Mesenteric fat pad (tissue), 1 donor: Measurements from ENCODE around the gene ULK4. TPM values are rescaled to one million over a fixed set of nuclear protein-coding genes. Genes with fewer than 3 reads are reported as not detected.
"Not testable (repeated sequence)": the region's sequence is repeated elsewhere in the genome, so short reads cannot be mapped to it uniquely, and the experiment has no call there.

Experiments used
- DNase-seq: peaks from one replicate; pipeline ENCODE4 v3.0.0-alpha.2; 2020; ENCODE audit warnings: low spot score
- total RNA-seq: library from RNA; stranded (reverse); fragmentation: NEBNext Ultra II Directional; extraction: Animal tissue kit (Norgen Biotek cat#: 25700); gene quantifications from one replicate; pipeline ENCODE4 v1.2.1, GENCODE V29; 2021
- donor health status: DM: yes; HTN: yes; CAD: no.

ULK4 gene
- total RNA-seq, 1 donor from 2014 or later, result 7.9 TPM

DNA sequence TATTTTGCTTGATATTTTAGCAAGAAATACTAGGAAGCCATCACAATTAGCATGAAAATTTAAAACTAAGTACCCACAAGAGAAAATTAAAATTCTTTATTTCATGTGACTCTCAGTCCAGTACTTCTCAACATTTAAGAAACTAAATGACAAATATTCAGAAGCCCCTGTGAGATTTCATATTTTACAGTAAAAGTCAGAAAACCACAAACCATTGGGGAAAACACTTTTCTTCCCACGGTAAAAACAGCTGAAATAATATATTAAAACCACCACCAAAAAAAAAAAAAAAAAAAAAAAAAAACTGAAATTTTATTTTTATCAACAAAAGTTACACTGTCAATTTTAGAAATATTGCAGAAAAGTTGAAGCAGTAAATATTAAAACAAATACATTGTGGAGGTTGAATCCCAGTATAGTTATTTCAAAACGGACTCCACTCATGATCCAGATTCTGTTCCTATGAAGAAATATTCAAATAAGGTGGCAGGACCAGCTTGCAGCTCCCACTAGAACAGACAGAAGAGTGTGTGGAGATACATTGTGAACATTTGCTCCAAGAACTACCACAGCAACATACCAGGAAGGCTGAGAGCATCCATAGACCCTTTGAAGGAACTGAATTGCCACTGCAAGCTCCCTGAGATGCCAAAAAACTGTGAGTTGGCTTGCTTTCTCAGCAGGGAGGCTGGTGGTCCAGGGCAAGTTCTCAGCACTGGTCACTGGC is 454.4 kb downstream of the ULK4 start:
- DNase-seq, result no peak

DNA sequence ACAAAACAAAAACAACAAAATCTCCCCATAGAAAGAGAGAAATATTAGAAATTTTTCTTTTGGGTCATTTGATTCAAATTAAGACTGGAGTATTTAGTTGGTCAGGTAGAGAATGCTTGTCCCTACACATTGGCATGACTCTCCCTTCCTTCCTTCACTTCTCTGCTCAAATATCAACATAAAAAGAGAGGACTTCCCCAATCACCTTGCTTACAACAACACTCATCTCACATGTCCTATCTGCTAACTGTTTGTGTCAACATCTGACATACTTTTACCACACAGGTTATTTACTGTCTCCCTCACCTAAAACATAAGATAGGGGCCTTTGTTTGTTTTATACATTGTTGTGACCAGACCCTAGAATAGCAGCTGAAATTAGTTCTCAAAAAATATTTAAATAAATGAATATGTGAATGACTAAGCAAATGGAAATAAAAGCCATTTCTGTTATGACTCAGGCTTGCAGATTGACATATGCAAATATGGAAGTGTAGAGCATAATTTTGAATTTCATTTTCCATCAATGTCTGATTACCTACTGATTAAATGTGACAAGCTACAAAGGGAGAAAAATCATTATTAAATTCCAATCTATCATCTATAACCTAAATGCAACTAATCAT is 457.8 kb downstream of the ULK4 start:
- no peak for DNase-seq

DNA sequence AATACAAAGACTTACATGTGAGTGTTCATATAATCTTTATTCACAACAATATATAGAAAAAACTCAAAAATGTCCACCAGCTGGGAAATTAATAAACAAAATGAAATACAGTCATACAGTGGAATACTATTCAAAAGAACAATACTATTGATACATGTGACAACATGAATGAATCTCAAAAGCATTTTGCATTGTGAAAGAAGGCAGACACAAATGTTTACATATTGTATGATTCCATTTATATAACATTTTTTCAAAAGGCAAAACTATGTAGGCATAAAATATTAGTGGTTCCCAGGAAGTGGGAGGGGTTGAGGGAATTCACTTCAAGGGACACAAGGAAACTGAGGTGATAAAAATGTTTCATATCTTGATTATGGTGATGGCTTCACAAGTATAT is 459.4 kb downstream of the ULK4 start:
- no peak for DNase-seq

DNA sequence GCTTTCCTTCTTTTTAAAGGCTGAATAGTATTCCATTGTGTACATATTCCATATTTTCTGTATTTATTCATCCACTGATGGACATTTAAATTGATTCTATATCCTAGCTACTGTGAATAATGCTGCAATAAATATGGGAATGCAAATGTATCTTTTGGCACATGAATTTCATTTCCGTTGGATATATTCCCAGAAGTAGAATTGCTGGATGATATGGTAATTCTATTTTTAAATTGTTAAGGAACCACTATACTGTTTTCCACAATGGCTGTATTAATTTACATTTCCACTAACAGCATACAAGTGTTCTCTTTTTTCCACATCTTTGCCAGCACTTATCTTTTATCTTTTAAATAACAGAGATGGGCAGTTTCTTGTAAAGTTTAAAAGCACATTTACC is 459.9 kb downstream of the ULK4 start:
- no peak for DNase-seq

DNA sequence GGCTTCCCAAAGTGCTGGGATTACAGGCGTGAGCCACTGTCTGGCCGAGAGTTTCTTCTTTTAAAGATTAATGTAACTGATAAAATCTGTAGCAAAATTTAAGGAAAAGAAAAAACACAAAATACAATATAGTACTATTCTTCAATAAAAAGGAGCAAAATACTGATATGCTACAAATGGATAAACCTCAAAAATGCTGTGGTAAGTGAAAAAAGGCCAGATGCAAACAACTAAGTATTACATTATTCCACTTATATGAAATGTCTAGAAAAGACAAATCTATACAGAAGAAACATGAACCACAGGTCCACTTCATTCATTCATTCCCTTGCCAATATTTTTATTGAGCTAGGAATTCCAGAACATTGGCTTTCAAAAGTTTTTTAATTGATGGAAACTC is 463.1 kb downstream of the ULK4 start:
- no peak for DNase-seq

DNA sequence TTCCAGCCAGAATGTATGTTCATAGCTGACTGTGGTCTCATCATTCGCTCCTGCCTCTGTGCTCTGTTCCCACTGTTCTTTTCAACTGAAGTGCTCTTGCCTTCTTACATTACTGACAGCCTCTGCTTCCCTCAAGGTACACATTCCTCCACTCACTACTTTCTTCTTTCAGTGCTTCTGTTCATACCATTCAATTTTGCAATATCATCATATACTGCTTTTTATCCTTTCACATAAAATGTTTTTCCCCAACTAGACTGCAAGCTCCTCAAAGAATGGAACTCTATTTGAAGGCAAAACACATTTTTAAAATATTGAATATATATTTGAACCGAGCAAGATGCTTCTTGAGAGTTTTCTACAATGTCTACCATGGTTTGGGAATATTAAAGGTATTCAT is 471.5 kb downstream of the ULK4 start:
- no peak for DNase-seq

DNA sequence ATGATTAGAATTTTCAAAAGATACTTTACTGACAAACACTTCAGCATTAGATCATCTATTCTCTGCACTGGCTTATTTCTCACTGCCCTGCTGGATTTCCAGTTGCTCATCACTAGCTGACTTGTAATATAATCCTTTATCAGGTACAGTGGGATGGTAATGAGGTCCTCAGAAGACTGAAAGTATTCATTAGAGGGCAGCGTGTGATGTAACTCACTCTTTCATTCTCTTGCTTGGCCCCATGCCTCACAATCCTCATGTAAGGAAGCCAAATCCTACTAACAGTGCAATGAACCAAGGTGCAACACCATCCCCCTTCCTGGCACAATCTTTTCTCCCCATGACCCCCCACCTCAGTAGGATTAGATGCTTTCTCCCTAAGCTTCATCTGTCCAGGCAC is 472.7 kb downstream of the ULK4 start:
- no peak for DNase-seq

DNA sequence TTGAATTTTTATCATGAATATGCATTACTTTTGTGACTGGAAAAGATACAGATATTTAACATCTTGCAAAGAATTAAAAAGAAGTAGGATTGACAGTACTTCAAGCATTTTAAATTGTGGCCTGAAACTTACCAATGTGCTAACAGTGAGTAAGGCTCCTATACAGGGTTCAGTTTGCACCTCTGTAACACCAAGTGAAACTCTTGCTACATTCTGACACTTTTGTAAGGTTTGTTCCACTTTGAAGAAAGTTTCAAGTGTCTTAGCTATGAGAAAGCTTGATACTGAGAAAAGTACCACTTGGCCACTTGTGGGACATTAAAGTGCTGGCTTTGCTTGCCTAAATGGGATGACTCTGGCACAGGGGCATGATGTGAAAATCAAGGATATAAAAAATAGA is 473.4 kb downstream of the ULK4 start:
- no peak for DNase-seq

DNA sequence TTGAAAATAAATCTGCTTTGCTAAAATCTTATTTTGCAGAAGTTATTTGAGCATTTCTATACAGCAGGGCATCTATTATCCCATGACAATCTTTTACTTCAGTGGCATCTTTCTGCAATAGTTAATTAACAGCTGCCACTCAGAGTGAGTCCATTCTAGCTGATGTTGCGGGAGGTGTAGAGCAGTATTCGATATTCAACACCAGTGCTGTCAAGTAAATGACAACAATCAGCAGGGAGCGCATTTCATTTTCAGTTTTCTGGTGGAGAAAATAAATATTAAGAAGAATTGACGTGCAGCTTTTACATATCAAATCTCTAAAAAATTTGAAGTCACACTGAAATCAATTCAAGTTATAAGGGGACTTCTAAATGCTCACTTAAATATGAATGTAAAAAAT is 476.4 kb downstream of the ULK4 start:
- DNase-seq, result no peak

DNA sequence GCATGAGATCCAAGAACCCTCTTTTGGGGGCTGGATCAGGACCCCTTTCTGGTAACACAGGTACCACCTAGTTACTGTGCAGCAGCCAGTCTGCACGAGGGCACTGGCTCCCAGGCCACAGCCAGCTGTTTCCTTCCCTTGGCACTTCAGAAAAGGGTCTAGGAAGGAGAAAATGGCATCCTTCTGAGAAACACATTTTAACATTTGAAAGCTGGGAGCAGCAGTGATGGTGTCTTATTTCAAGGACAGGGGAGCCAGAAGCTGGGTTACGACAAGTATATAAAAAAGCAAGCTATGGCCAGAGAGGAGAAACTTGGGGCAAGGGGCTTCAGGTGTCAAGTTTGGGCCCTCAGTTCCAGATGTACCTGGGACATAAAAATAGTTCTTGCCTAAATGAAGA is 479.8 kb downstream of the ULK4 start:
- DNase-seq, result no peak

DNA sequence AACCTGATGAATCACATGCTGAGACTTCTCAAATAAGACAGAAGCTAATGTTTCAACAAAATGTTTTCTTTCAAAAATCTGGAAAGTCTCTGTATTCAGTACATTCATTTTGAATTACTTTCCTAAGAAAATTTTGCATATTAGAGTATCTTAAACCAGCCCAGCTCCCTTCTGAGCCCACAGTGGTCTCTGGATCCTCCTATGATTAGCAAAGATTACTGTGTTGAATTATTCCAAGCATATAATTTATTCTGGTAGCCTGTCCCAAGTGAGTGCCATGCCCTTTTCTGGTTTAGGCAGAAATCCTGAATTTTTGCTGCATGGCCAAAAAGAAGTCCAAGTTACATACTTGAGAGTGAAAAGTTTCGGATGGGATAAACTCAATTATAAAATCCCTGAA is 483.6 kb downstream of the ULK4 start:
- no peak for DNase-seq

DNA sequence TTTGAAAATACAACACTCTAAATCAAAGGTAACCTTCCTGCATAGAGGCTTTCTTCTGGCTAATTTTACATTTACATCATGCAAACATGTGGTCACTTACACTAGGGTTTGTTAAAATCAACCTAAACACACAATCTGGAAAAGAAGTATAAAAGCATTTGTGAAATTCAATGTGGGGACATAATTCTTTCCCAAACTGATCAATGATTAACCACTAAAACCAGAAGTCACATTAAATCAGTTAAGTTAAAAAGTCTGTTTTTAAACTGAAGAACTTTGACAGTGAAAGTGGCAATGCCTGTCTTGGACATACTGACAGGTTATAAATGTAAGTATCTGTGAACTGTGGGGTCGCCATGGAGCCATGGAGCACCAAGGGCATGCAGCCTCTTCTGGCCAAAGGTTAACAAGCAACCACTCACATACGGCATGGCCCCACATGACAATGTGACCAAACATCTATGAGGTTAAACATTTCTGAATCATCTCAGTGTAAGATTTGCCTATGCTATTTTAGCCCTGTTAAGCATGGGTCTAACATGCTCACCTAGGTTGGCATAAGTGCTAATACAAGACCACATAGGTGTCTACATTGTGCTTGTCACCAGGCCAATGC is 484.4 kb downstream of the ULK4 start:
- DNase-seq, result no peak

DNA sequence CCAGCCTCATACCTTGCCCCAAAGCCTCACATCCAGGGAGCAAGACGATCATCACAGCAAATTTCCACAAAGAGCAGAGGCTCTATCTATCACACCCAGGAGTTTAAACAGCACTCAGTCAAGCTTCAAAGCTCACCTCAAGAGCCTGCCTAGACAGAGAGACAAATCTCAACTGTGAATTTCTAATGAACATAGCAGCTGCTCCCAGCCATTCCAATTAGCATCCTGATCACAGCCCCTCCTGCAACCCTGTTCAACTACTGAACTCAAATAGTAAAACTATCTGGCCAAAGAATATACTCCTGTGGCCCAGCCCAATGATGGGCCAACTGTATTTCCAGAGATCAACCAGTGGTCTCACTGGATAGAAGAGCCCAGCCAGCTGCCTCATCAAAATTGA is 492.8 kb downstream of the ULK4 start:
- DNase-seq, result no peak

DNA sequence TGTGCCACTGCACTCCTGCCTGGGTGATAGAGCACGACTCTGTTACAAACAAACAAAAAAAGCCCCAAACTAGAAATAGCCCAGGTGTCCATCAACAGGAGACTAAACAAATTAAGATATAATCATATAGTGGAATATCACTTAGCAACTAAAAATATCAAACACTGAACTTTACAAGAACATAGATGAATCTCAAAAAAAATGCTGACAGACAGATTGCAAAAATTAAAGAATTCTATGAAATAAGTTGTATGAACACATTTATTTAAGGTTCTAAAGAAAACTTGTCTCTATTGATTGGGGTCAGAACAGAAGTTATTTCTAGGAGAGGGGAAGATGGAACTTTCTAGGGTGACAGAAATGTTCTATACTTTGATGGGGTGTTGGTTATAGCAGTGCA is 494.4 kb downstream of the ULK4 start:
- DNase-seq, result no peak

DNA sequence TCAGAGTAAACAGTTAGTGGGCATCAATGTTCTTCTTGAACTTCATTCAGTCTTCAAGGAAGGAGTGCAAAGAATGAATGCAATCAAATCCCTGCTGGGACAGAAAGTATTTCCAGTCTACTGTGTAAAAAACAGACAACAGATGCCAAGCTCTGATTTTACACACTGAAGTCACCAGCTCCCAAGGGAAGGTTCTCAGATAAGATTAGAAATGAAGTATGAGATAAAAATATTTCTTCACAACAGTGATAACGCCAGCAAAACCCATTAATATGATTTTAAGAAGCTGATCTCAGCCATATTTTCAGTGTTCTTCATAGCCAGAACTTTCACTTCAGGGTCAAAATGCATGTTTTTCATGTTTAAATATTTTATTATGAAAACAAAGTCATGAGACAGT is 497.0 kb downstream of the ULK4 start:
- no peak for DNase-seq

DNA sequence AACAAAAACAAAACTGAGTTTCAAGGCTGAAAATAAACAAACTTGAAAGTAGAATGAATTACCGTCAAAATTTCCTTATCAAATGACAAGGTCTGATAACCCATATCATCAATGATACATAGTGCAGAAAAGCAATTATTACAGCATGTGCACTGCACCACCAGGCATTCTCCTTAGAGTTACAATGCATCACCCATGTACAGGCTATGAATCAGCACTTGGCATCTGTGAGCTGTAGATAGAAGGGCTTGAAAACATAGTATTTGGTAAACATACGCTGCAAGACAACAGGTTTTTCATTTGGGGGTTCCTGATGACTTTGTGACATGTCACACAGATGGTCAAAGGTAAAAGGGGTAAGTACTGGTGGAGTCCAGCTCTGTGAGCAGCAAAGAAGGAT is 497.5 kb downstream of the ULK4 start:
- DNase-seq, result no peak

DNA sequence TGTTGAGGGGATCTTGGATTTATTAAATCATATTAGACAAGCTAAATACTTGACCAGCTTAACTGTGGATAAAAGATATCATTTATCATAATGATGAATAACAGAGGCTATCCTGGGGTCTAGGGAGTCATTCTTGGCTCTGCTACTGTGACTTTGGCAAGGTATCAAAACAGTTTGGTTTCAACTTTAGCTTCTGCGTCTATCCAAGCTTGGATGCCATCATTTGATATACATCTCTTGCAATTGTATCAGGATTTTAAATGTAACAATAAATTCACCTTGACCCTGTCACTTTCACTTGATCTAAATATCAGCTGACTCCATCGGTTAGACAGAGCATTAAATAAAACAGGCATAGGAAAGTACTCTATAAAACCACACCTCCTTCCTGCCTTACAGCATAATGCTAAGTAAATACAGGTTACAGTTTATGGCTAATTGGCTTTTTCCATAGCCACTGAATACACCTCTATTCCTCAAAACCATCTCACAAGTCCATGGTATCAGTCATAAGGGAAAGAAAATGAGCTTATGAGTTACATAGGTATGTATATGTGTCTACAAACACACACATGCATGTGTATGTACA is 499.7 kb downstream of the ULK4 start:
- DNase-seq, result no peak

DNA sequence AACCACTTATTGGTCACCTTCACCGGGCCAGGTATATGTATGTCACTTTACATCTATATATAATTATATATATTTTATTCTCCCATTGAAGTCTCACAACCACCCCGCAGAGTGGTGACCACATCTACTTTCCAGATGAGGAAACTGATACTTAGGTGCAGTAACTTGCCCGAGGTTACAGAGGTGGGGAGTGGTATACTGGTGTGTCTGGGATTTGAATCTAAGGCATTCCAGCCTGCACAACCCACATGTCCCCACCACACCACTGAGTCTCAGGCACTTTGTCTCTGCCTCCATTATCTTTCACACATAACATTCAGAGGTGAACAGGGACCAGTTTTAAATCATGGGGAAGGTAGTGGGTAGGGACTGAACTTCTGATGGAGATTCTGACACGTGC is 501.2 kb downstream of the ULK4 start:
- DNase-seq, result no peak

DNA sequence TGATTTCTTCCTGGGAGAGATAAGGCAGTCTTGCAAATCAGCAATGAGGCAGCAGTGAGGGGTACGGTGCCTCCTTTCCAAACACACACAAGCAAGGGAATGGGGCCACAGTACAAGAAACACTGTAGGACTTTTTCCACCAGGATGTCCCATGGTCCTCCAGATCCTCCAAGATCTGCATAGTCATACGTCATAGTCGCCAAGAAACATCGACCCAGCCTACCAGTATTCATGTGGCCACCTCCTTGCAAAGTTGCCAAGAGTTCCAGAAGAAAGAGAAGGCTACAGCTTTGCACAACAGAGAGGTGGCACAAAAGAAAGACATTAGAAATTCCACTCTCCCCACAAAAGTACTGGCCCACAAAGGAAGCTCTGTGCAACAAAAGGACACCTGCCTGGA is 504.7 kb downstream of the ULK4 start:
- no peak for DNase-seq

DNA sequence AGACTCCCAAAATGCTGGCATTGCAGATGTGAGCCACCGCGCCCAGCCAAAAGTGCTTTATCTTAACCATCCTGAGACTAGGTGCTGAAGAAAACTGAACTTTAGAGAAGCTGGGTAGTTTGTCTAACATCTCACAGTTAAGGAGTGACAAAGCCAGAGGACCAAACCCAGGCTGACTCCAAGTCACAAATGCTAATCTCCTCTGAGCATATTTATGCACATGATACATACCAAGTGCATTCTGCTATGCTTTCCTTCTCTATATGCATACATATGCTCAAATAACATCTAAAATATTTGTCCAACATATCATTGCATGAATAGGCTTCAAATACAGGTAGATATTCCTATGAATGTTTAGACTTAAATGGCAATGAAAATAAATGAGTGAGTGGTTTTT is 505.7 kb downstream of the ULK4 start:
- no peak for DNase-seq

DNA sequence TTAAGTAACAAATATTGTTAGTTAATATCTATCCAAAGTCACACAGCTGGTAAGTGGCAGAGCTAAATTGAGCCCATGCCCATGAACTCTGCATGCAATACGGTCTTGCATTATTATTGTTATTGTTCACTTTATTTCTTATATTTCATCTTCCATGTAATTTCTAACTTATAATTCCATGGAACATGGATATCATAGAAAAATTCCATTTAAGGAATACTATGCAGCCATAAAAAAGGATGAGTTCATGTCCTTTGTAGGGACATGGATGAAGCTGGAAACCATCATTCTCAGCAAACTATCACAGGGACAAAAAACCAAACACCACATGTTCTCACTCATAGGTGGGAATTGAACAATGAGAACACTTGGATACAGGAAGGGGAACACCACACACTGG is 508.3 kb downstream of the ULK4 start:
- DNase-seq, result not testable (repeated sequence)

DNA sequence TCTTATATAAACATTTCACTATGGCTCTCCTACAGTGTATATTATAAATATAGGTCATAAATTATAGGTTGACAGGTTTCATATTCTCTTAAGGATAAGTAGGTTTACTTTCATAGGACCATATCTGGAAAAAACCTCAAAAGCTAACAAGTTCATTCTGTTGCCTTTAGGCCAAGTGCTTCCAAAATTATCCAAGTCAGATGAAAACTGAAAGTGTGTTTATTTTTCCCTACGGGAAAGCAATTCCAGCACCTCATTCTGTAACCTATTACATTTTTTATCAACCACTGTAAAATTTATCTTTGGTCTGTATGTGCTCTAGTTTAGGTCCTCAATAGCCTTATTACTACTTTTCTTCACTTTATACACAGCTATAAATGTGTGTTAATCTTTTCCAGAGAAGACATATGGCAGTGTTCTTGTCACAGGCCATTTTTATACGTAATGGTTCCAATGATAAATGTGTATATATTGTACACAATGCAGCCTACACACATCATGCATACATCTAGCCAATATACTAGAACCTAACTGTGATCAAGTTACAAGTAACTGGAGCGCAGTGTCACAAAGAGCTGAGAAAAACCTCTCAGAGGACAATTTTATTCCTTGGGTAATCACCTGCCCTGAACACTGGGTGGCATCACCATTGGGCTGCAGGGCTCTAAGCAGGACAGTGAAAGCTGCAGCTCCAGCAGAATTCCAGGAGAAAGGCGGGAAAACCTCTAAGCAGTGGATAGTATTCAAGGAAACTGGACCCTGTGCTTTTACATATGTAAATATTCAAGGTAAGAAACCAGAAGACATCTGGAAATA is 511.3 kb downstream of the ULK4 start:
- DNase-seq, result no peak
